GM10248 (cell line): ENCODE data around the gene ANKIB1.

Experiments used
- CTCF ChIA-PET: fragments of 300-600 bp; sonication (Branson Sonifier 250); formaldehyde crosslinking; extraction: SDS; loops from one replicate; lab custom pipeline; 2021; ENCODE audit warnings: antibody characterized with exemption; lab: Yijun Ruan, JAX
- POLR2A ChIA-PET: fragments of 350-650 bp; sonication (Branson Sonifier 250); formaldehyde crosslinking; extraction: SDS; loops from one replicate; lab custom pipeline; 2020; ENCODE audit warnings: antibody characterized with exemption; lab: Yijun Ruan, JAX
- DNase-seq: peaks from one replicate; pipeline ENCODE4 v3.0.0; 2012; ENCODE audit errors: extremely low spot score
- TF ChIP-seq, protein P1 (sequence below): IDR thresholded peaks from 2 replicates; pipeline ENCODE4 v1.5.1; 2012; ENCODE audit warnings: mild to moderate bottlenecking, low read depth; ENCODE audit errors: extremely low read depth, missing control alignments, control extremely low read depth

Gene ANKIB1

DNA sequence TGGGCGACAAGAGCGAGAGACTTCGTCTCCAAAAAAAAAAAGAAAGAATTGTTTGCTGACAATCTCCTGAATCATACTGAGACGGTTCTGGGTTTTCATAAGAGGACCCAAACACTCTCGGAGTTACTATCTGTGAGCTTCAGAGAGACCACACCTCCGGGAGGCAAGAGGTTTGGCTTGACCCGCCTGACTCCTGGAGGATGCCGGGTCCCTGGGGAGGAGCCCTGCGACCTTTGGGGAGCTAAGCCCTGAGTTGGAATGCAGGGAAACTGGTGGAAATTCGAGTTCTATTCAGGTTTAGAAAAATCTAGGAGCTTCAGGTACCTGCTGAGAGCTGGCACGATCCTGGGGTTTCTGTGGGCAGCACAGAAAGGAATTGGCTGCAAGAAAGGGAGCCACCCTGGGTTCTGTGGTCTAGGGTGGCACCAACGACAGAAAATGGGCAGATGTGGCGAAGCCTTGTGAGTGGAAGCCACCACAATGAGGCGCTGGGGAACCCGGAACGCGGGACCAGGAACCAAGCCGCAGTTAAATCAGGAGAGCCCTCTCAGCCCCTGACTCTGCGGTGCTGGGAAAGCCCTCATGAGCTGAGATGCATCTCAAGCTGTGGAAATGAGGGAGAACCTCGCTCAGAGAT lies 179.7 kb downstream of the ANKIB1 start:
- no peak for DNase-seq
- TF ChIP-seq, protein P1, sequence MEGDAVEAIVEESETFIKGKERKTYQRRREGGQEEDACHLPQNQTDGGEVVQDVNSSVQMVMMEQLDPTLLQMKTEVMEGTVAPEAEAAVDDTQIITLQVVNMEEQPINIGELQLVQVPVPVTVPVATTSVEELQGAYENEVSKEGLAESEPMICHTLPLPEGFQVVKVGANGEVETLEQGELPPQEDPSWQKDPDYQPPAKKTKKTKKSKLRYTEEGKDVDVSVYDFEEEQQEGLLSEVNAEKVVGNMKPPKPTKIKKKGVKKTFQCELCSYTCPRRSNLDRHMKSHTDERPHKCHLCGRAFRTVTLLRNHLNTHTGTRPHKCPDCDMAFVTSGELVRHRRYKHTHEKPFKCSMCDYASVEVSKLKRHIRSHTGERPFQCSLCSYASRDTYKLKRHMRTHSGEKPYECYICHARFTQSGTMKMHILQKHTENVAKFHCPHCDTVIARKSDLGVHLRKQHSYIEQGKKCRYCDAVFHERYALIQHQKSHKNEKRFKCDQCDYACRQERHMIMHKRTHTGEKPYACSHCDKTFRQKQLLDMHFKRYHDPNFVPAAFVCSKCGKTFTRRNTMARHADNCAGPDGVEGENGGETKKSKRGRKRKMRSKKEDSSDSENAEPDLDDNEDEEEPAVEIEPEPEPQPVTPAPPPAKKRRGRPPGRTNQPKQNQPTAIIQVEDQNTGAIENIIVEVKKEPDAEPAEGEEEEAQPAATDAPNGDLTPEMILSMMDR = no peak
- ChIA-PET CTCF (interaction anchor here (0.7 to 10.9 kb wide), 12 partner anchors 8 to 204 kb away, joined by 3 to 126 read pairs (median 5); partner anchors contain the start of gene GATAD1), POLR2A (no interaction called here)

DNA sequence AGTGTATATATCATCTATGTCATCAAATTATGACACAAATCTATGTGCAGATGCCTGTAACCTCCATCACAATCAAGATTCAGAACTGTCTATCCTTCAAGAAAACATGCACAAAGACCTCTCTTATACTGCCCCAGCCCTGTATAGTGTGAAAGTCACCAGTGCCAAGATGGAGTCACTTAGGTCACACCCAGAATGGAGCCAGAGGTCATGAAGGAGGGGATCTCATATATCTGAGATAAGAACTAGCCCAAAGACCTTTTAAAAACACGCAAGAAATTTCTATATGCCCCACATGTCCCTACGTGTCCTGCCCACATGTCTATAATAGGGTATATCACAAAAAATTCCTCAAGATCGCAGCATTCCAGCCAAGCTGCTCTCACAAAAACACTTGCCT lies 181.4 kb downstream of the ANKIB1 start:
- ChIA-PET POLR2A (no interaction called here), CTCF (interaction anchor here (3.1 to 10.9 kb wide), 2 partner anchors 11 to 19 kb away, joined by 25 to 126 read pairs; partner anchors contain the start of gene GATAD1)
- TF ChIP-seq, protein P1 = no peak
- no peak for DNase-seq

DNA sequence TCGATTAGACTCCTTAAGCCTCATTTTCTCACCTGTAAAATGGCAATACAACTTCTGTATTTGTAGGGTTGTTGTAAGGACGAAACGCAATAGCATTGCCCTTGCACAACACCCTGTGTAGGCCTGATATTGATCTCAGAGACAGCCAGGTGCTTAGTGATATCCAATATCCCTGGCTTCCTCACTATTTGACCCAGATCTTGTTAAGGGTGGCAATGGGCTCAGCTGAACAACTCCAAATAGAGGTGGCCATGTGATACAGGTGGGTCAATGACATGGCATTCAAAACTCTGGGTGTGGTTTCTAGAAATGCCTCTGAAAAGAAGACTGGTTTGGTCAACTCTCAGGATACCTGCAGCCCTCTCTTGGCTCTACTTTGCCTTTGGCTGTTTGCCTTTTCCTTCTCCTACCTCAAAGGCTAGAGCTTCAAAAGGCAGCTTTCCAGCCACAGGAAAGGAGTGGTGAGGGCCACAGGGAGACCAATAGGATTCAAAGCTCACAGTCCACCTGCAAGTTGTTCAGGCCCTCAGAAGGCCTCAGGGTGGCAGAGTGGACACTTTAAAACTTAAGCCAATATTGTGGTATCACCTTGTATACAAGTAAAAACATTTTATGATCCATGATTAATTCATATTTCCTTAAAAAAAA lies 186.6 kb downstream of the ANKIB1 start:
- DNase-seq = no peak
- CTCF ChIA-PET = interaction anchor here (1.1 to 2.1 kb wide), 3 partner anchors 9 to 16 kb away, joined by 3 to 9 read pairs (median 8); partner anchors contain the start of gene GATAD1
- POLR2A ChIA-PET = no interaction called here
- TF ChIP-seq, protein P1 = no peak

DNA sequence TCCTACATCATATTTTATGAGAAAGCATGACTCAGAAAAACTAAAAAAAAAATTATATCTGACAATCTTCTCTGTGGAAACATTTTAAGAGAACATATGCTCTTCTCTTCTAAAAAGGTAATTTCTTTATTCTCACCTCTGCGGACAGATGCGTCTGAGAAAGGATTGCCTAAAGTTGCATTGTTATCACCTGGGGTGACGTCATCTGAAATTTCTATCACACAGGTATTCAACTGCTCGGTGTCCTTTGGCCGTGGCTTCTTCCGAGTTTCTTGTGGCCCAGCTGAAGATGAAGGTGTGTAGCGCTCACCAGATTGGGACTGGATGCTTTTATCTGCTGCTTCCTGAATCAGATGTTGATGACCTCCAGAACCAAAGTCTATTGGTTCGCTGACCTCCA lies 187.2 kb downstream of the ANKIB1 start:
- TF ChIP-seq, protein P1 = no peak
- DNase-seq = no peak
- ChIA-PET POLR2A (no interaction called here), CTCF (interaction anchor here (1.1 to 2.1 kb wide), 4 partner anchors 8 to 16 kb away, joined by 3 to 9 read pairs (median 6); partner anchors contain the start of gene GATAD1)

DNA sequence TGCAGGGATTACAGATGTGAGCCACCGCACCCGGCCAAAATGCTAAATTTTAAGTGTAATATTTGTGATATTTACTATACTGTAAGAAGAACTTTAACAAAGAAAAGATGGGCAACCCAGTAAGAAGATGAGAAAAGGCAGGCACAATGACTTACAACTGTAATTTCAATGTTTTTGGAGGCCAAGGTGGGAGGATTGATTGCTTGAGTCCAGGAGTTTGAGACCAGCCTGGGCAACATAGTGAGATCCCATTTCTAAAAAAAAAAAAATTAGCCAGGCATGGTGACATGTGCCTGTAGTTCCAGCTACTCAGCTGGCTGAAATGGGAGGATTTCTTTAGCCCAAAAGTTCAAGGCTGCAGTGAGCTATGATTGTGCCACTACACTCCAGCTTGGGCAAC lies 189.8 kb downstream of the ANKIB1 start:
- DNase-seq = no peak
- TF ChIP-seq, protein P1 = no peak
- CTCF ChIA-PET = interaction anchor here (0.9 to 1.4 kb wide), 2 partner anchors 12 kb away, joined by 3 read pairs; partner anchors contain the start of gene GATAD1
- POLR2A ChIA-PET = no interaction called here

GRCh38 chr7:92436612-92437445 lies 191.1 kb downstream of the ANKIB1 start:
- no peak for DNase-seq
- TF ChIP-seq, protein P1 = no peak
- ChIA-PET POLR2A (no interaction called here), CTCF (interaction anchor here (0.8 to 2.2 kb wide), 3 partner anchors 11 to 274 kb away, joined by 5 to 17 read pairs (median 5); partner anchors contain the start of gene GATAD1)
